HL-60 (cell line): ENCODE measurements around the gene TMPRSS2.

Experiments used
- TF ChIP-seq, protein P1 (sequence below): IDR thresholded peaks from one replicate; pipeline ENCODE4 v1.5.1; 2011; ENCODE audit warnings: low read length, control low read depth, inconsistent platforms; ENCODE audit not compliant: insufficient read depth
- TF ChIP-seq, protein P2 (sequence below): IDR thresholded peaks from 2 replicates; pipeline ENCODE4 v1.6.1; 2012; ENCODE audit warnings: low read depth; ENCODE audit not compliant: insufficient replicate concordance

DNA sequence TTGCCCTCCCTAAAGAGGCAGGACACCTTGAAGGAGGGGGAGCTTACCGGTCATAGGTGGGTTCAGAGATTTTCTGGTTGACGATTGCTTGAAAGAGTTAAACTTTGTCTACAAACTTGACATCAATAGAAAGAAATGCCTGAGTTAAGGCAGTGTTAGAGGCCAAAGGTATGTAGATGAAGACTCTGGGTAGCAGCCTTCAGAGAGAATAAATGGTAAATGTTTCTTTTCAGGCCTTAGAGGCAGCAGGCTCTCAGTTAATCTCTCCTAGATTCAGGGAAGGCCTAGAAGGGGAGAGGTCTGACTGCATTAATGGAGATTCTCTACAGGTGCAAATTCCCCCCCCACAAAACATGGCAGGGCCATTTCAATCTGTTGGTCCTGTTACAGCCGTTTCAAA is 54.2 kb downstream of the TMPRSS2 start:
- TF ChIP-seq, protein P1, sequence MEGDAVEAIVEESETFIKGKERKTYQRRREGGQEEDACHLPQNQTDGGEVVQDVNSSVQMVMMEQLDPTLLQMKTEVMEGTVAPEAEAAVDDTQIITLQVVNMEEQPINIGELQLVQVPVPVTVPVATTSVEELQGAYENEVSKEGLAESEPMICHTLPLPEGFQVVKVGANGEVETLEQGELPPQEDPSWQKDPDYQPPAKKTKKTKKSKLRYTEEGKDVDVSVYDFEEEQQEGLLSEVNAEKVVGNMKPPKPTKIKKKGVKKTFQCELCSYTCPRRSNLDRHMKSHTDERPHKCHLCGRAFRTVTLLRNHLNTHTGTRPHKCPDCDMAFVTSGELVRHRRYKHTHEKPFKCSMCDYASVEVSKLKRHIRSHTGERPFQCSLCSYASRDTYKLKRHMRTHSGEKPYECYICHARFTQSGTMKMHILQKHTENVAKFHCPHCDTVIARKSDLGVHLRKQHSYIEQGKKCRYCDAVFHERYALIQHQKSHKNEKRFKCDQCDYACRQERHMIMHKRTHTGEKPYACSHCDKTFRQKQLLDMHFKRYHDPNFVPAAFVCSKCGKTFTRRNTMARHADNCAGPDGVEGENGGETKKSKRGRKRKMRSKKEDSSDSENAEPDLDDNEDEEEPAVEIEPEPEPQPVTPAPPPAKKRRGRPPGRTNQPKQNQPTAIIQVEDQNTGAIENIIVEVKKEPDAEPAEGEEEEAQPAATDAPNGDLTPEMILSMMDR: no peak
- TF ChIP-seq, protein P2, sequence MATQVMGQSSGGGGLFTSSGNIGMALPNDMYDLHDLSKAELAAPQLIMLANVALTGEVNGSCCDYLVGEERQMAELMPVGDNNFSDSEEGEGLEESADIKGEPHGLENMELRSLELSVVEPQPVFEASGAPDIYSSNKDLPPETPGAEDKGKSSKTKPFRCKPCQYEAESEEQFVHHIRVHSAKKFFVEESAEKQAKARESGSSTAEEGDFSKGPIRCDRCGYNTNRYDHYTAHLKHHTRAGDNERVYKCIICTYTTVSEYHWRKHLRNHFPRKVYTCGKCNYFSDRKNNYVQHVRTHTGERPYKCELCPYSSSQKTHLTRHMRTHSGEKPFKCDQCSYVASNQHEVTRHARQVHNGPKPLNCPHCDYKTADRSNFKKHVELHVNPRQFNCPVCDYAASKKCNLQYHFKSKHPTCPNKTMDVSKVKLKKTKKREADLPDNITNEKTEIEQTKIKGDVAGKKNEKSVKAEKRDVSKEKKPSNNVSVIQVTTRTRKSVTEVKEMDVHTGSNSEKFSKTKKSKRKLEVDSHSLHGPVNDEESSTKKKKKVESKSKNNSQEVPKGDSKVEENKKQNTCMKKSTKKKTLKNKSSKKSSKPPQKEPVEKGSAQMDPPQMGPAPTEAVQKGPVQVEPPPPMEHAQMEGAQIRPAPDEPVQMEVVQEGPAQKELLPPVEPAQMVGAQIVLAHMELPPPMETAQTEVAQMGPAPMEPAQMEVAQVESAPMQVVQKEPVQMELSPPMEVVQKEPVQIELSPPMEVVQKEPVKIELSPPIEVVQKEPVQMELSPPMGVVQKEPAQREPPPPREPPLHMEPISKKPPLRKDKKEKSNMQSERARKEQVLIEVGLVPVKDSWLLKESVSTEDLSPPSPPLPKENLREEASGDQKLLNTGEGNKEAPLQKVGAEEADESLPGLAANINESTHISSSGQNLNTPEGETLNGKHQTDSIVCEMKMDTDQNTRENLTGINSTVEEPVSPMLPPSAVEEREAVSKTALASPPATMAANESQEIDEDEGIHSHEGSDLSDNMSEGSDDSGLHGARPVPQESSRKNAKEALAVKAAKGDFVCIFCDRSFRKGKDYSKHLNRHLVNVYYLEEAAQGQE: no peak
